HEK293 (cell line): ENCODE data around the gene DRC7.
"Not testable (repeated sequence)": the region's sequence is repeated elsewhere in the genome, so short reads cannot be mapped to it uniquely, and the experiment has no call there.

Source experiments
- CTCF ChIA-PET: fragments of 350-600 bp; formaldehyde crosslinking; extraction: SDS; loops from one replicate; lab custom pipeline; 2021; ENCODE audit warnings: antibody characterized with exemption; lab: Yijun Ruan, JAX
- POLR2A ChIA-PET: fragments of 300-600 bp; formaldehyde crosslinking; extraction: SDS; loops from one replicate; lab custom pipeline; 2020; ENCODE audit warnings: antibody characterized with exemption, inconsistent platforms; lab: Yijun Ruan, JAX
- H3K27ac ChIP-seq: fragments of 200-500 bp; sonication (Bioruptor generic); 2 replicates; pipeline ENCODE4 v1.5.1; 2014; ENCODE audit warnings: low read depth, low read length, control low read depth, inconsistent platforms; ENCODE audit errors: extremely low read depth
- H3K36me3 ChIP-seq, 2 experiments: fragments of 200-500 bp in 1 of 2; sonication (Bioruptor generic) in 1 of 2; 1 replicate in 1 of 2; 2 replicates in 1 of 2; pipeline ENCODE4 v1.5.1; 2014 to 2017; ENCODE audit warnings: inconsistent platforms in 2 of 2, low read length in 2 of 2; ENCODE audit not compliant: control insufficient read depth in 2 of 2, insufficient read depth in 1 of 2
- H3K4me1 ChIP-seq: fragments of 200-500 bp; sonication (Bioruptor generic); 2 replicates; pipeline ENCODE4 v1.5.1; 2014; ENCODE audit warnings: mild to moderate bottlenecking, low read length, inconsistent platforms; ENCODE audit not compliant: control insufficient read depth, insufficient read depth
- H3K4me3 ChIP-seq: 2 replicates; pipeline ENCODE4 v1.5.1; 2011; ENCODE audit warnings: low read depth, mild to moderate bottlenecking, control low read depth, low read length, moderate library complexity
- H3K9me3 ChIP-seq: fragments of 200-500 bp; sonication (Bioruptor generic); 2 replicates; pipeline ENCODE4 v1.5.1; 2014; ENCODE audit warnings: low read depth, low read length, inconsistent platforms; ENCODE audit not compliant: control insufficient read depth, insufficient read depth
- EGR2 ChIP-seq: fragments of 450-650 bp; formaldehyde crosslinking; IDR thresholded peaks from 2 replicates; pipeline ENCODE4 v1.5.1; 2016; ENCODE audit warnings: low read depth, missing biosample characterization, missing genetic modification characterization
- MZF1 ChIP-seq: fragments of 450-650 bp; formaldehyde crosslinking; IDR thresholded peaks from 2 replicates; pipeline ENCODE4 v1.5.1; 2017; ENCODE audit warnings: missing biosample characterization, missing genetic modification characterization, borderline replicate concordance
- ZBTB17 ChIP-seq: fragments of 450-650 bp; formaldehyde crosslinking; IDR thresholded peaks from 2 replicates; pipeline ENCODE4 v1.5.1; 2016; ENCODE audit warnings: missing biosample characterization, missing genetic modification characterization
- ZFHX2 ChIP-seq: fragments of 450-650 bp; formaldehyde crosslinking; conservative IDR thresholded peaks from 2 replicates; pipeline ENCODE4 v1.5.1; 2016; ENCODE audit warnings: missing biosample characterization, missing genetic modification characterization
- ZNF114 ChIP-seq: fragments of 450-650 bp; formaldehyde crosslinking; IDR thresholded peaks from 2 replicates; pipeline ENCODE4 v1.5.0; 2017; ENCODE audit warnings: missing biosample characterization, missing genetic modification characterization
- ZNF140 ChIP-seq: fragments of 450-650 bp; formaldehyde crosslinking; IDR thresholded peaks from 2 replicates; pipeline ENCODE4 v1.5.1; 2016; ENCODE audit warnings: missing biosample characterization, missing genetic modification characterization
- ZNF280C ChIP-seq: fragments of 450-650 bp; formaldehyde crosslinking; IDR thresholded peaks from 2 replicates; pipeline ENCODE4 v1.5.1; 2016; ENCODE audit warnings: missing biosample characterization, missing genetic modification characterization
- ZNF366 ChIP-seq: fragments of 450-650 bp; formaldehyde crosslinking; conservative IDR thresholded peaks from 2 replicates; pipeline ENCODE4 v1.5.1; 2016; ENCODE audit warnings: missing biosample characterization, missing genetic modification characterization
- ZNF488 ChIP-seq: fragments of 450-650 bp; formaldehyde crosslinking; IDR thresholded peaks from 2 replicates; pipeline ENCODE4 v1.5.1; 2016; ENCODE audit warnings: missing biosample characterization, missing genetic modification characterization
- ZNF561 ChIP-seq: fragments of 450-650 bp; IDR thresholded peaks from 2 replicates; pipeline ENCODE4 v1.5.1; 2018; ENCODE audit warnings: missing biosample characterization, missing genetic modification characterization, borderline replicate concordance
- ZNF670 ChIP-seq: fragments of 450-650 bp; formaldehyde crosslinking; IDR thresholded peaks from 2 replicates; pipeline ENCODE4 v1.5.1; 2016; ENCODE audit warnings: missing biosample characterization, missing genetic modification characterization, low read depth
- ZNF677 ChIP-seq: fragments of 450-650 bp; IDR thresholded peaks from 2 replicates; pipeline ENCODE4 v1.5.0; 2018; ENCODE audit warnings: missing biosample characterization, mild to moderate bottlenecking, missing genetic modification characterization, moderate library complexity
- ZNF792 ChIP-seq: fragments of 450-650 bp; formaldehyde crosslinking; IDR thresholded peaks from 2 replicates; pipeline ENCODE4 v1.5.1; 2016; ENCODE audit warnings: missing biosample characterization, missing genetic modification characterization
- ZNF830 ChIP-seq: fragments of 450-650 bp; IDR thresholded peaks from 2 replicates; pipeline ENCODE4 v1.5.0; 2018; ENCODE audit warnings: missing biosample characterization, missing genetic modification characterization, low read depth, mild to moderate bottlenecking, moderate library complexity
- ZSCAN4 ChIP-seq: fragments of 450-650 bp; formaldehyde crosslinking; IDR thresholded peaks from 2 replicates; pipeline ENCODE4 v1.5.1; 2017; ENCODE audit warnings: missing biosample characterization, missing genetic modification characterization

DRC7 gene

GRCh38 chr16:57728336-57729181 is 34.0 kb downstream of the DRC7 start:
- TF ChIP-seq ZBTB17 (tag by site-specific recombination) (peak; percentile 37; the same call in 1 of the 2 replicates), ZNF366 (peak; percentile 61), ZNF670 (tag by site-specific recombination) (no peak), EGR2 (peak; percentile 98; the same call in 1 of the 2 replicates), ZNF677 (tag by site-specific recombination) (no peak)
- CTCF ChIA-PET: interaction anchor here (0.6 to 1.0 kb wide), 2 partner anchors 8 to 12 kb away, joined by 3 to 7 read pairs; no protein-coding TSS in a partner anchor
- Histone ChIP-seq H3K9me3 (no peaks in the 10 kb centered on the region), H3K4me3 (no peak overlapping the region), H3K27ac (no peak overlapping the region), H3K4me1 (no peaks in the 10 kb centered on the region), H3K36me3 (no peaks in the 10 kb centered on the region)
- POLR2A ChIA-PET: no interaction called here

GRCh38 chr16:57729182-57729484 is 34.5 kb downstream of the DRC7 start:
- H3K36me3 ChIP-seq: no peaks in the 10 kb centered on the region
- no peak overlapping the region for H3K27ac ChIP-seq
- no peaks in the 10 kb centered on the region for H3K4me1 ChIP-seq
- POLR2A ChIA-PET: no interaction called here
- no peak overlapping the region for H3K4me3 ChIP-seq
- CTCF ChIA-PET: no interaction called here
- peak; percentile 95 for TF ChIP-seq ZFHX2 (tag by site-specific recombination)
- TF ChIP-seq EGR2: peak; percentile 97
- TF ChIP-seq ZNF280C (tag by site-specific recombination): no peak
- TF ChIP-seq MZF1: no peak
- TF ChIP-seq ZNF366: peak; percentile 31; the same call in 1 of the 2 replicates
- no peak for TF ChIP-seq ZNF830
- no peaks in the 10 kb centered on the region for H3K9me3 ChIP-seq

GRCh38 chr16:57729852-57730251 is 35.2 kb downstream of the DRC7 start:
- POLR2A ChIA-PET, H3K36me3 ChIP-seq: not testable (repeated sequence)
- TF ChIP-seq ZNF366: peak; percentile 61
- TF ChIP-seq ZBTB17 (tag by site-specific recombination): peak; percentile 33; the same call in 1 of the 2 replicates
- peak; percentile 73 for TF ChIP-seq EGR2
- TF ChIP-seq ZFHX2 (tag by site-specific recombination): peak; percentile 53
- TF ChIP-seq, all 188 proteins: peak for 4; not testable (repeated sequence) for 184
- H3K9me3 ChIP-seq, H3K4me3 ChIP-seq, H3K4me1 ChIP-seq, H3K27ac ChIP-seq: not testable (repeated sequence)
- CTCF ChIA-PET: interaction anchor here (0.6 kb wide), 1 partner anchor 142 kb away, joined by 3 read pairs; no protein-coding TSS in a partner anchor

- H3K27ac ChIP-seq: no peak overlapping the region
- no peaks in the 10 kb centered on the region for H3K36me3 ChIP-seq
- no peak overlapping the region for H3K4me3 ChIP-seq
- no peaks in the 10 kb centered on the region for H3K9me3 ChIP-seq
- ChIA-PET POLR2A (no interaction called here), CTCF (interaction anchor here (0.6 to 0.7 kb wide), 3 partner anchors 81 to 395 kb away, joined by 3 to 5 read pairs (median 3); no protein-coding TSS in a partner anchor)
- TF ChIP-seq ZNF792 (tag by site-specific recombination): no peak
- TF ChIP-seq ZNF140: no peak
- TF ChIP-seq ZSCAN4 (tag by site-specific recombination): no peak
- TF ChIP-seq ZNF488 (tag by site-specific recombination): no peak
- no peak for TF ChIP-seq ZNF114
- no peak for TF ChIP-seq ZNF561 (tag by site-specific recombination)
- no peaks in the 10 kb centered on the region for H3K4me1 ChIP-seq
Measured at GRCh38 chr16:57730771-57731730, 36.4 kb downstream of the DRC7 start.
